ENCODE results near the gene NHERF2. TPM values are rescaled to one million over a fixed set of nuclear protein-coding genes. Genes with fewer than 3 reads are reported as not detected.

NHERF2 gene
- total RNA-seq (2011; cell fraction: chromatin; rRNA removed; ENCODE audit: low replicate concordance): 6.2 and 27.3 TPM in 2 replicates
- 16.4 and 21.7 TPM in 2 replicates for total RNA-seq (2011; cell fraction: nucleolus; rRNA removed)
- total RNA-seq (2011; cell fraction: nucleoplasm; rRNA removed): 7.1 and 12.7 TPM in 2 replicates
- total RNA-seq (2014; rRNA removed) (23.4 and 34.2 TPM in 2 replicates), total RNA-seq (2014; rRNA removed; fragmentation: Illumina TruSeq; extraction: Trizol) (2.0 and 2.6 TPM in 2 replicates), total RNA-seq (2015; rRNA removed; fragmentation: Illumina TruSeq; extraction: Trizol) (11.2 and 12.9 TPM in 2 replicates), total RNA-seq (2021) (42.0 and 44.1 TPM in 2 replicates), polyA plus RNA-seq (2011; rRNA removed) (12.5 and 16.4 TPM in 2 replicates), polyA plus RNA-seq (2014; fragmentation: Illumina TruSeq; extraction: Trizol) (8.5 and 24.9 TPM in 2 replicates), polyA plus RNA-seq (2014; fragmentation: Nextera tagmentation; extraction: Ambion mirVana) (under 1 TPM; 0.15 to 0.38 TPM), polyA plus RNA-seq (2014; rRNA removed) (29.4 and 29.5 TPM in 2 replicates), polyA minus RNA-seq (2011; rRNA and poly(A)+ RNA removed) (2.7 and 6.3 TPM in 2 replicates), Bru-seq, nascent RNA (percentile 52 among the genes with signal in this experiment), BruChase-seq, experiment 1, labeled RNA remaining after a 2-hour chase (percentile 47 among the genes with signal in this experiment), BruChase-seq, experiment 2, labeled RNA remaining after a 6-hour chase (percentile 51 among the genes with signal in this experiment)
- 20.6 and 61.9 TPM in 2 replicates for polyA plus RNA-seq (2011; cell fraction: cytosol; rRNA removed)
- polyA plus RNA-seq (2011; cell fraction: nucleus; rRNA removed): 19.3 and 38.5 TPM in 2 replicates
- 22.8 and 27.9 TPM in 2 replicates for polyA plus RNA-seq (2012)
- polyA minus RNA-seq (2011; cell fraction: cytosol; rRNA and poly(A)+ RNA removed): 21.2 and 23.6 TPM in 2 replicates
- polyA minus RNA-seq (2011; cell fraction: nucleus; rRNA and poly(A)+ RNA removed): 7.3 and 8.8 TPM in 2 replicates
- long read RNA-seq, experiment 1, transcript SLC9A3R2-204 (6 exons, 1,037 nt): minor isoform, 6 of 153 reads
- long read RNA-seq, experiment 1, transcript SLC9A3R2-202 (7 exons, 1,564 nt): minor isoform, 19 of 153 reads
- long read RNA-seq, experiment 1, transcript SLC9A3R2-201 (7 exons, 2,194 nt): major isoform, 76 of 153 reads
- long read RNA-seq, experiment 1, partial matches to known transcripts: 30 of 153 reads
- long read RNA-seq, experiment 1, other reads (novel, unspliced or antisense): 20 of 153 reads
- long read RNA-seq, experiment 2, transcript SLC9A3R2-201 (7 exons, 2,194 nt): major isoform, 26 of 40 reads
- long read RNA-seq, experiment 2, partial matches to known transcripts: 5 of 40 reads
- long read RNA-seq, experiment 2, other reads (novel, unspliced or antisense): 5 of 40 reads
- long read RNA-seq, experiment 3, transcript SLC9A3R2-201 (7 exons, 2,194 nt): major isoform, 6 of 7 reads
- long read RNA-seq, experiment 3, partial matches to known transcripts: 0 of 7 reads
- long read RNA-seq, experiment 3, other reads (novel, unspliced or antisense): 0 of 7 reads

GRCh38 chr16:2026461-2027023 lies at the start of gene NHERF2:
Gene NHERF2, plus strand, starts transcription at chr16:2026902. Its CDS starts 104 bp downstream, at chr16:2027006.
- Histone ChIP-seq H3K4me1 (replicated peaks in 1 of 2; ENCODE audit: control insufficient read depth in 2 of 2, insufficient read depth in 2 of 2, low read length in 2 of 2) (peaks cover 23 to 84% of the 10 kb centered on the region in 2 experiments; a peak in 4 of 5 replicates), H4K20me1 (replicated peaks; ENCODE audit: control insufficient read depth, insufficient read depth, low read length) (0 out of 2 replicates have a peak, but pooled peaks cover 7% of the 10 kb centered on the region), H3K36me3 (ENCODE audit: control insufficient read depth, insufficient read depth, low read length) (peaks cover 7% of the 10 kb centered on the region; the same call in 1 of the 3 replicates), H2AFZ (ENCODE audit: low read depth, low read length) (peak within 1 kb of the TSS; percentile 88), H3K9ac (ENCODE audit: insufficient read depth in 1 of 2, low read depth in 2 of 2, low read length in 2 of 2) (peak within 1 kb of the TSS; percentile 46 to 86), H3K9me1 (ENCODE audit: control insufficient read depth, insufficient read depth, low read length) (peaks cover 3% of the 10 kb centered on the region), H3K9me3 (replicated peaks; ENCODE audit: control insufficient read depth, insufficient read depth, low read depth, low read length) (no peaks in the 10 kb centered on the region), H3K4me3 (peak within 1 kb of the TSS; percentile 61), H3K27me3 (ENCODE audit: control insufficient read depth in 2 of 2, insufficient read depth in 2 of 2, low read length in 2 of 2) (no peaks in the 10 kb centered on the region), H3K27ac (ENCODE audit: extremely low read depth, low read depth, low read length) (peak within 1 kb of the TSS; percentile 56; the same call in 1 of the 3 replicates), H3K4me2 (ENCODE audit: insufficient read depth, low read length) (peak within 1 kb of the TSS; percentile 93), H3K79me2 (ENCODE audit: control insufficient read depth, insufficient read depth, low read length) (peaks cover 16% of the 10 kb centered on the region)
- 23% methylated on average over 8 of the region's 59 CpGs for WGBS (ENCODE audit: insufficient coverage, low coverage, missing lambda C conversion rate)
- TF ChIP-seq TAF1 (IDR thresholded peaks at IDR 0.05; ENCODE audit: control insufficient read depth, extremely low read depth, insufficient read depth, low read length, severe bottlenecking) (peak; percentile 19), ZFX (CRISPR knock-in tag; IDR thresholded peaks at IDR 0.05) (peak; percentile 29; the same call in 1 of the 2 replicates), GATAD2A (IDR thresholded peaks at IDR 0.05) (no peak), MNT (conservative IDR thresholded peaks at IDR 0.05) (no peak), MECOM (CRISPR knock-in tag; IDR thresholded peaks at IDR 0.05) (no peak), HEY1 (CRISPR knock-in tag; IDR thresholded peaks at IDR 0.05; ENCODE audit: borderline replicate concordance) (no peak), ELF1 (tag; IDR thresholded peaks at IDR 0.05) (no peak), ZKSCAN8 (CRISPR knock-in tag; IDR thresholded peaks at IDR 0.05) (peak; percentile 98), EGR1 (conservative IDR thresholded peaks at IDR 0.05) (peak; percentile 76), CCNT2 (IDR thresholded peaks at IDR 0.05; ENCODE audit: borderline replicate concordance, extremely low read depth, insufficient read length, low read depth, low read length) (peak; percentile 8), ILF3 (IDR thresholded peaks at IDR 0.05; ENCODE audit: borderline replicate concordance) (no peak)
- TF ChIP-seq, protein P1, sequence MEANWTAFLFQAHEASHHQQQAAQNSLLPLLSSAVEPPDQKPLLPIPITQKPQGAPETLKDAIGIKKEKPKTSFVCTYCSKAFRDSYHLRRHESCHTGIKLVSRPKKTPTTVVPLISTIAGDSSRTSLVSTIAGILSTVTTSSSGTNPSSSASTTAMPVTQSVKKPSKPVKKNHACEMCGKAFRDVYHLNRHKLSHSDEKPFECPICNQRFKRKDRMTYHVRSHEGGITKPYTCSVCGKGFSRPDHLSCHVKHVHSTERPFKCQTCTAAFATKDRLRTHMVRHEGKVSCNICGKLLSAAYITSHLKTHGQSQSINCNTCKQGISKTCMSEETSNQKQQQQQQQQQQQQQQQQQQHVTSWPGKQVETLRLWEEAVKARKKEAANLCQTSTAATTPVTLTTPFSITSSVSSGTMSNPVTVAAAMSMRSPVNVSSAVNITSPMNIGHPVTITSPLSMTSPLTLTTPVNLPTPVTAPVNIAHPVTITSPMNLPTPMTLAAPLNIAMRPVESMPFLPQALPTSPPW (CRISPR knock-in tag; IDR thresholded peaks at IDR 0.05): peak; percentile 68; the same call in 1 of the 2 replicates
- in situ Hi-C loops (cut with MboI): no loop called here
- ChIA-PET POLR2A (interaction anchor here (1.0 to 1.3 kb wide), 2 partner anchors 126 to 129 kb away, joined by 6 to 14 read pairs; partner anchors contain the start of gene TRAF7), CTCF (ENCODE audit: low intra/inter-chr PET ratio) (no interaction called here)
- DNase-seq (ENCODE audit: extremely low read depth in 1 of 4, low spot score in 3 of 4) (peak; percentile 59 to 86 (median 84)), FAIRE-seq (no peak), ATAC-seq (peak; percentile 34)
- intact Hi-C loops (cut with micrococcal nuclease): no loop called here
- no TSS peak for BruUV-seq (replicated peaks)

All from K562 (cell line).